K562 (cell line): Measurements from ENCODE around the gene ADSS1. TPM values are rescaled to one million over a fixed set of nuclear protein-coding genes. Genes with fewer than 3 reads are reported as not detected.

Experiments
- ATAC-seq: fragments of 200-7000 bp; cut with Tn5 transposase; 3 replicates; pipeline ENCODE4 v1.9.1; 2020; ENCODE audit warnings: moderate library complexity
- BruUV-seq: library from RNA; stranded (reverse); fragments of 400-500 nt; replicated peaks from 2 replicates; lab custom pipeline; 2021; lab: Mats Ljungman, UMichigan
- CTCF ChIA-PET: fragments of 300-600 bp; formaldehyde crosslinking; extraction: SDS; loops from one replicate; lab custom pipeline; 2021; ENCODE audit warnings: low intra/inter-chr PET ratio; lab: Yijun Ruan, JAX
- POLR2A ChIA-PET: fragments of 300-600, 350-650 bp; sonication (Branson Sonifier 250); formaldehyde crosslinking; extraction: SDS; loops from one replicate; lab custom pipeline; 2021; ENCODE audit warnings: antibody characterized with exemption, inconsistent platforms; lab: Yijun Ruan, JAX
- DNase-seq, 4 experiments: peaks; one replicate each; pipeline versions ENCODE4 v3.0.0 to v3.0.0-alpha.2; 2011 to 2018; ENCODE audit warnings: low spot score in 3 of 4, mixed read lengths in 3 of 4; ENCODE audit errors: extremely low read depth in 1 of 4
- FAIRE-seq: peaks from 2 replicates; lab custom pipeline; 2011; peaks lifted over from hg19 to GRCh38; lab: Jason Lieb, UNC
- H2AFZ ChIP-seq: 2 replicates; pipeline ENCODE4 v1.6.0; 2011; ENCODE audit warnings: low read depth, low read length, control low read depth, inconsistent platforms
- H3K27ac ChIP-seq: fragments of 200-600 bp; 3 replicates; pipeline ENCODE4 v1.8.0; 2011; ENCODE audit warnings: low read depth, mild to moderate bottlenecking, control low read depth, inconsistent platforms, low read length, moderate library complexity, mixed read lengths; ENCODE audit errors: extremely low read depth
- H3K27me3 ChIP-seq, 2 experiments: fragments of 300-600 bp in 1 of 2; 2 replicates in 1 of 2; 3 replicates in 1 of 2; pipeline versions ENCODE4 v1.6.0 to v1.8.0; 2011; ENCODE audit warnings: inconsistent platforms in 2 of 2, low read length in 2 of 2, mild to moderate bottlenecking in 1 of 2, mixed read lengths in 1 of 2, moderate library complexity in 1 of 2; ENCODE audit not compliant: control insufficient read depth in 2 of 2, insufficient read depth in 2 of 2
- H3K36me3 ChIP-seq: fragments of 300-600 bp; 3 replicates; pipeline ENCODE4 v1.8.0; 2011; ENCODE audit warnings: mild to moderate bottlenecking, low read length, inconsistent platforms; ENCODE audit not compliant: control insufficient read depth, insufficient read depth
- H3K4me1 ChIP-seq, 2 experiments: fragments of 200-600 bp in 1 of 2; replicated peaks in 1 of 2; 2 replicates in 1 of 2; 3 replicates in 1 of 2; pipeline versions ENCODE4 v1.5.1 to v1.8.0; 2011; ENCODE audit warnings: inconsistent platforms in 2 of 2, low read length in 2 of 2, mild to moderate bottlenecking in 1 of 2, mixed read lengths in 1 of 2, moderate library complexity in 1 of 2; ENCODE audit not compliant: control insufficient read depth in 2 of 2, insufficient read depth in 2 of 2
- H3K4me2 ChIP-seq: 2 replicates; pipeline ENCODE4 v1.6.1; 2011; ENCODE audit warnings: low read length, control low read depth, inconsistent platforms, mixed read lengths; ENCODE audit not compliant: insufficient read depth
- H3K4me3 ChIP-seq: fragments of 200-600 bp; sonication (generic), shearing (Covaris generic); 2 replicates; pipeline ENCODE4 v1.5.1; 2016; ENCODE audit warnings: control low read depth, inconsistent platforms
- H3K79me2 ChIP-seq: fragments of 200-600 bp; 3 replicates; pipeline ENCODE4 v1.8.0; 2011; ENCODE audit warnings: low read length, inconsistent platforms; ENCODE audit not compliant: control insufficient read depth, insufficient read depth
- H3K9ac ChIP-seq, 2 experiments: 2 replicates each; pipeline versions ENCODE4 v1.6.0 to v1.6.1; 2011; ENCODE audit warnings: low read depth in 2 of 2, low read length in 2 of 2, control low read depth in 1 of 2, inconsistent platforms in 1 of 2, mild to moderate bottlenecking in 1 of 2, mixed read lengths in 1 of 2; ENCODE audit not compliant: insufficient read depth in 1 of 2
- H3K9me1 ChIP-seq: one replicate; pipeline ENCODE4 v1.6.0; 2011; ENCODE audit warnings: inconsistent platforms, mild to moderate bottlenecking, low read length, moderate library complexity; ENCODE audit not compliant: control insufficient read depth, insufficient read depth
- H3K9me3 ChIP-seq: replicated peaks from 2 replicates; pipeline ENCODE4 v1.5.1; 2011; ENCODE audit warnings: low read depth, low read length, inconsistent platforms; ENCODE audit not compliant: control insufficient read depth, insufficient read depth
- H4K20me1 ChIP-seq: replicated peaks from 2 replicates; pipeline ENCODE4 v1.6.1; 2011; ENCODE audit warnings: low read length, inconsistent platforms, mixed read lengths; ENCODE audit not compliant: control insufficient read depth, insufficient read depth
- ARNT ChIP-seq, 2 experiments: fragments of 450-650 bp; IDR thresholded peaks; 2 replicates each; pipeline ENCODE4 v1.6.1; 2016; ENCODE audit warnings: mild to moderate bottlenecking in 1 of 2
- BRF2 ChIP-seq: IDR thresholded peaks from 3 replicates; pipeline ENCODE4 v1.6.1; 2011; ENCODE audit warnings: borderline replicate concordance, mild to moderate bottlenecking; ENCODE audit not compliant: insufficient read length, insufficient read depth
- CCAR2 ChIP-seq: fragments of 200-400 bp; formaldehyde crosslinking; IDR thresholded peaks from 2 replicates; pipeline ENCODE4 v1.6.1; 2017; ENCODE audit warnings: mild to moderate bottlenecking, low read depth, low read length
- CEBPB ChIP-seq: fragments of 450-650 bp; IDR thresholded peaks from 2 replicates; pipeline ENCODE4 v1.6.1; 2016; ENCODE audit warnings: missing genetic modification characterization, missing compliant biosample characterization
- DMBX1 ChIP-seq: fragments of 250-450 bp; sonication (Bioruptor Pico); IDR thresholded peaks from 2 replicates; pipeline ENCODE4 v1.8.0; 2022; ENCODE audit warnings: inconsistent platforms, mild to moderate bottlenecking, moderate library complexity, borderline replicate concordance
- EWSR1 ChIP-seq: fragments of 450-650 bp; IDR thresholded peaks from 2 replicates; pipeline ENCODE4 v1.6.1; 2018; ENCODE audit warnings: borderline replicate concordance, mild to moderate bottlenecking, low read depth, moderate library complexity; ENCODE audit not compliant: partially characterized antibody
- GABPA ChIP-seq: fragments of 200-800 bp; sonication (Bioruptor generic); conservative IDR thresholded peaks from 2 replicates; pipeline ENCODE4 v1.6.1; 2016; ENCODE audit warnings: low read depth, missing genetic modification characterization, missing compliant biosample characterization
- NKRF ChIP-seq: fragments of 450-650 bp; IDR thresholded peaks from 2 replicates; pipeline ENCODE4 v1.6.1; 2016; ENCODE audit warnings: borderline replicate concordance
- XRCC5 ChIP-seq: fragments of 200-400 bp; formaldehyde crosslinking; IDR thresholded peaks from 2 replicates; pipeline ENCODE4 v1.6.1; 2017; ENCODE audit warnings: low read depth, mild to moderate bottlenecking, low read length
- ZFP1 ChIP-seq: fragments of 450-650 bp; formaldehyde crosslinking; IDR thresholded peaks from 2 replicates; pipeline ENCODE4 v1.4.0; 2020; ENCODE audit warnings: mild to moderate bottlenecking, mixed read lengths
- ZNF146 ChIP-seq: IDR thresholded peaks from one replicate; pipeline ENCODE4 v1.6.1; 2018; ENCODE audit warnings: missing compliant biosample characterization; ENCODE audit not compliant: unreplicated experiment
- ZNF561 ChIP-seq: fragments of 450-650 bp; formaldehyde crosslinking; conservative IDR thresholded peaks from 2 replicates; pipeline ENCODE4 v1.4.0; 2020; ENCODE audit warnings: mild to moderate bottlenecking, moderate library complexity
- WGBS: fragments of 100-300 bp; shearing (Covaris generic); methylation state at CpG from one replicate; pipeline ENCODE4 v1.1.6; 2016; ENCODE audit warnings: low coverage, mixed read lengths; ENCODE audit not compliant: insufficient coverage; ENCODE audit errors: missing lambda C conversion rate; 5-methylcytosine and 5-hydroxymethylcytosine counted together
- in situ Hi-C: fragments of 300-500 bp; cut with MboI; formaldehyde crosslinking; loops from 4 replicates; pipeline ENCODE4 v1.15.0; 2018; ENCODE audit warnings: inconsistent platforms, mixed read lengths
- intact Hi-C: fragments of 100-400 bp; cut with micrococcal nuclease; formaldehyde crosslinking; loops from 2 replicates; pipeline ENCODE4 v1.14.2; 2022
- polyA plus RNA-seq, 8 experiments: library from polyadenylated mRNA; depleted of rRNA in 4 of 8; stranded (reverse) in 5 of 8; unstranded in 3 of 8; fragments of >200 nt; fragmentation: Nextera tagmentation in 2 of 8; fragmentation: Illumina TruSeq in 1 of 8; extraction: Ambion mirVana in 2 of 8; extraction: Trizol in 1 of 8; gene quantifications; 2 replicates each; pipeline versions ENCODE4 v1.2.1 to v1.2.3, GENCODE V29; 2011 to 2014; ENCODE audit warnings: inconsistent platforms in 1 of 8, missing spikeins in 1 of 8
- total RNA-seq, 7 experiments: library from RNA; depleted of rRNA in 6 of 7; stranded (reverse); fragments of >200 nt in 6 of 7; fragmentation: Illumina TruSeq in 2 of 7; extraction: Trizol in 2 of 7; gene quantifications; 2 replicates each; pipeline versions ENCODE4 v1.2.1 to v1.2.3, GENCODE V29; 2011 to 2021; ENCODE audit warnings: low replicate concordance in 1 of 7

Gene ADSS1
- total and polyA plus RNA-seq, 9 of the 15 experiments (the other 6 are each of a cell fraction or from before 2014, with no cell fraction given) = 0.53 to 5.9 (median 3.9) TPM

GRCh38 chr14:104772707-104773504 lies 48.9 kb downstream of the ADSS1 start:
- POLR2A ChIA-PET = no interaction called here
- Histone ChIP-seq H4K20me1 (no peaks in the 10 kb centered on the region), H2AFZ (no peak overlapping the region), H3K27ac (no peak overlapping the region), H3K4me3 (no peak overlapping the region), H3K9ac (no peak overlapping the region), H3K4me1 (peaks cover 6 to 56% of the 10 kb centered on the region in 2 experiments; a peak in 4 of 5 replicates), H3K79me2 (no peaks in the 10 kb centered on the region), H3K36me3 (peaks cover 72% of the 10 kb centered on the region; the same call in 1 of the 3 replicates), H3K27me3 (no peaks in the 10 kb centered on the region), H3K9me1 (no peaks in the 10 kb centered on the region), H3K9me3 (peaks cover 6% of the 10 kb centered on the region; the same call in 1 of the 2 replicates), H3K4me2 (no peak overlapping the region)
- TF ChIP-seq XRCC5 = no peak
- TF ChIP-seq ZFP1 (CRISPR knock-in tag) = no peak
- TF ChIP-seq ZNF561 (CRISPR knock-in tag) = no peak
- no peak for TF ChIP-seq NKRF
- TF ChIP-seq EWSR1 = no peak
- no peak for TF ChIP-seq CCAR2
- TF ChIP-seq BRF2 = no peak
- TF ChIP-seq GABPA (tag) = no peak
- TF ChIP-seq ARNT (IDR thresholded peaks at IDR 0.05) = no peak
- TF ChIP-seq ZNF146 (CRISPR knock-in tag) = no peak
- no peak for TF ChIP-seq DMBX1 (CRISPR knock-in tag)
- TF ChIP-seq CEBPB (tag) = no peak
- FAIRE-seq (no peak), DNase-seq (no peak), ATAC-seq (no peak)
- intact Hi-C loops (no loop called here), in situ Hi-C loops (no loop called here)
- 94% methylated on average over 17 of the region's 38 CpGs for WGBS
- no TSS peak for BruUV-seq
- CTCF ChIA-PET = no interaction called here
